Suprapubic skin (tissue), 4 donors: Measurements from ENCODE around the gene SNRPA.

Source experiments
- EP300 ChIP-seq: sonication (generic); formaldehyde crosslinking; IDR thresholded peaks from one replicate; pipeline ENCODE4 v1.6.1; 2017; ENCODE audit warnings: antibody characterized with exemption
- POLR2A ChIP-seq, 2 donors: fragments of 450-650 bp; IDR thresholded peaks; one replicate each; pipeline ENCODE4 v1.6.1; 2017; ENCODE audit warnings: antibody characterized with exemption in 2 of 2, mild to moderate bottlenecking in 2 of 2, moderate library complexity in 2 of 2
- POLR2AphosphoS5 ChIP-seq, 3 donors: sonication (generic); formaldehyde crosslinking; IDR thresholded peaks; one replicate each; pipeline ENCODE4 v1.6.1; 2017; ENCODE audit warnings: antibody characterized with exemption in 3 of 3
- TF ChIP-seq, protein P1 (sequence below), 2 donors: fragments of 200-600 bp in 1 of 2; fragments of 450-650 bp in 1 of 2; sonication (generic) in 1 of 2; IDR thresholded peaks; one replicate each; pipeline ENCODE4 v1.5.1; 2016 to 2019; ENCODE audit warnings: antibody characterized with exemption in 2 of 2, mild to moderate bottlenecking in 1 of 2, moderate library complexity in 1 of 2

DNA sequence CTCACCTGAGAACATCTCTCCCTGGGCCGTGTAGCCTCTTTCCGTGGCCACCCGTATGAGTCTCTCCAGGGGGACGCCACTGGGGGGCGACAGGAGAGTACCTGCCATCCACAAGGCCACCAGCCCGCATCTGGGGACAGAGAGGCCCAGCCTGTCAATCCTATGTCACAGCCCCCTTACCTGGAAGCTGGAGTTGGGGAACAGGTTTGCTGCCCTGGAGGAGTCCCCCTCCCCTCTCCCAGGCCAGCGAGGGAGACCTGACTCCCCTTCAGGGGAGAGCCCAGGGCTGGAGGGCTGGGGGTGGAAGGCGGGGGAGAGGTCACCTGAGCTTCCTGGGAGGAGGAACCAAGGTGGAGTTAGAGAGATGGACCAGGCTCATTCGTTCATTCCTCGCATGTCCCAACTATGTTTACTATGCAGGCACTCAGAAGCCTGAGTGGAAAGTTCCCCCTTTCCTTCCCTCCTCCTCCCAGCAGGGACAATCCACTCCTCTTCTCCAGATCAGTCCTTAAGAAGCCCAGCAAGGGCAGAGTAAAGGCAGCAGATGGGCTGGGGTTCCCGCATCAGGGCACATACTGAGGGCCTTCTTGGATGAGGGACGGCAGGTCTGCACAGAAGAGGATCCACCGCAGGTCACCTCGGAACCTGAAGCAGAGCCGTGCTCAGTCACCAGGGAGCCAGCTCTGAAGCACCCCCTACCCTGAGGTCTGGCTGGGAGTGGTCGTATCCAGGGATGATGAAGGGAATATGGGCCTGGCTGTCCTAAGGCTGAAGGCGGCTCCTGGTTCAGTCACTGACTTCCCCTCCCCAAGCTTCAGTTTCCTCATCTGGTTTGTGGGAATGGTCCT, 6.2 kb upstream of the SNRPA start:
- TF ChIP-seq, protein P1, sequence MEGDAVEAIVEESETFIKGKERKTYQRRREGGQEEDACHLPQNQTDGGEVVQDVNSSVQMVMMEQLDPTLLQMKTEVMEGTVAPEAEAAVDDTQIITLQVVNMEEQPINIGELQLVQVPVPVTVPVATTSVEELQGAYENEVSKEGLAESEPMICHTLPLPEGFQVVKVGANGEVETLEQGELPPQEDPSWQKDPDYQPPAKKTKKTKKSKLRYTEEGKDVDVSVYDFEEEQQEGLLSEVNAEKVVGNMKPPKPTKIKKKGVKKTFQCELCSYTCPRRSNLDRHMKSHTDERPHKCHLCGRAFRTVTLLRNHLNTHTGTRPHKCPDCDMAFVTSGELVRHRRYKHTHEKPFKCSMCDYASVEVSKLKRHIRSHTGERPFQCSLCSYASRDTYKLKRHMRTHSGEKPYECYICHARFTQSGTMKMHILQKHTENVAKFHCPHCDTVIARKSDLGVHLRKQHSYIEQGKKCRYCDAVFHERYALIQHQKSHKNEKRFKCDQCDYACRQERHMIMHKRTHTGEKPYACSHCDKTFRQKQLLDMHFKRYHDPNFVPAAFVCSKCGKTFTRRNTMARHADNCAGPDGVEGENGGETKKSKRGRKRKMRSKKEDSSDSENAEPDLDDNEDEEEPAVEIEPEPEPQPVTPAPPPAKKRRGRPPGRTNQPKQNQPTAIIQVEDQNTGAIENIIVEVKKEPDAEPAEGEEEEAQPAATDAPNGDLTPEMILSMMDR (IDR thresholded peaks at IDR 0.05): no peak
- no peak for TF ChIP-seq POLR2AphosphoS5 (IDR thresholded peaks at IDR 0.05)
- no peak for TF ChIP-seq POLR2A (IDR thresholded peaks at IDR 0.05)
- TF ChIP-seq EP300: no peak
